ENCODE measurements around the gene EPB41L2. TPM values are rescaled to one million over a fixed set of nuclear protein-coding genes. Genes with fewer than 3 reads are reported as not detected.

EPB41L2 gene
- total RNA-seq, 1 experiment from 2014 or later, result 22.5 TPM

GRCh38 chr6:131045139-131045538 lies 17.9 kb downstream of the EPB41L2 start:
- Mint-ChIP-seq H3K36me3 (ENCODE audit: insufficient read depth, unreplicated experiment) (no peaks in the 10 kb centered on the region), H3K4me1 (ENCODE audit: insufficient read depth, unreplicated experiment) (peaks cover 10% of the 10 kb centered on the region), H3K27me3 (ENCODE audit: insufficient read depth, unreplicated experiment) (no peaks in the 10 kb centered on the region), H3K9me3 (ENCODE audit: unreplicated experiment) (no peaks in the 10 kb centered on the region), H3K4me3 (ENCODE audit: unreplicated experiment) (no peak overlapping the region), H3K27ac (ENCODE audit: low read depth, unreplicated experiment) (no peak overlapping the region)
- BruUV-seq (replicated peaks), result no TSS peak
- intact Hi-C loops (cut with micrococcal nuclease), result no loop called here
- POLR2A ChIA-PET, result no interaction called here
- TF ChIP-seq CTCF (IDR thresholded peaks at IDR 0.05; ENCODE audit: unreplicated experiment), result no peak
- CTCF ChIA-PET, result interaction anchor here (0.6 kb wide), 1 partner anchor 1470 kb away, joined by 3 read pairs; no protein-coding TSS in a partner anchor
- DNase-seq (ENCODE audit: unreplicated experiment), result no peak

- CTCF ChIA-PET, result no interaction called here
- peaks cover 9% of the 10 kb centered on the region for H3K4me1 Mint-ChIP-seq (ENCODE audit: insufficient read depth, unreplicated experiment)
- no peaks in the 10 kb centered on the region for H3K36me3 Mint-ChIP-seq (ENCODE audit: insufficient read depth, unreplicated experiment)
- no peak overlapping the region for H3K27ac Mint-ChIP-seq (ENCODE audit: low read depth, unreplicated experiment)
- H3K27me3 Mint-ChIP-seq (ENCODE audit: insufficient read depth, unreplicated experiment), result no peaks in the 10 kb centered on the region
- no TSS peak for BruUV-seq (replicated peaks)
- H3K9me3 Mint-ChIP-seq (ENCODE audit: unreplicated experiment), result no peaks in the 10 kb centered on the region
- H3K4me3 Mint-ChIP-seq (ENCODE audit: unreplicated experiment), result no peak overlapping the region
- POLR2A ChIA-PET, result no interaction called here
- no peak for TF ChIP-seq CTCF (IDR thresholded peaks at IDR 0.05; ENCODE audit: unreplicated experiment)
- DNase-seq (ENCODE audit: unreplicated experiment), result no peak
- intact Hi-C loops (cut with micrococcal nuclease), result no loop called here
Measured at GRCh38 chr6:131043902-131044447, 19.1 kb downstream of the EPB41L2 start.

- intact Hi-C loops (cut with micrococcal nuclease), result no loop called here
- no peak overlapping the region for H3K27ac Mint-ChIP-seq (ENCODE audit: low read depth, unreplicated experiment)
- POLR2A ChIA-PET, result interaction anchor here (0.6 kb wide), 1 partner anchor 254 kb away, joined by 3 read pairs; no protein-coding TSS in a partner anchor
Measured at GRCh38 chr6:131042664-131043063, 20.4 kb downstream of the EPB41L2 start.

GRCh38 chr6:131041814-131042213 lies 21.2 kb downstream of the EPB41L2 start:
- H3K4me1 Mint-ChIP-seq (ENCODE audit: insufficient read depth, unreplicated experiment), result peaks cover 9% of the 10 kb centered on the region
- H3K4me3 Mint-ChIP-seq (ENCODE audit: unreplicated experiment), result no peak overlapping the region
- no peaks in the 10 kb centered on the region for H3K36me3 Mint-ChIP-seq (ENCODE audit: insufficient read depth, unreplicated experiment)
- H3K9me3 Mint-ChIP-seq (ENCODE audit: unreplicated experiment), result no peaks in the 10 kb centered on the region
- no TSS peak for BruUV-seq (replicated peaks)
- H3K27ac Mint-ChIP-seq (ENCODE audit: low read depth, unreplicated experiment), result no peak overlapping the region
- no peaks in the 10 kb centered on the region for H3K27me3 Mint-ChIP-seq (ENCODE audit: insufficient read depth, unreplicated experiment)
- DNase-seq (ENCODE audit: unreplicated experiment), result no peak
- intact Hi-C loops (cut with micrococcal nuclease), result no loop called here
- ChIA-PET POLR2A (no interaction called here), CTCF (no interaction called here)
- no peak for TF ChIP-seq CTCF (IDR thresholded peaks at IDR 0.05; ENCODE audit: unreplicated experiment)

More at GRCh38 chr6:131042664-131043063, 20.4 kb downstream of the EPB41L2 start:
- no peak for DNase-seq (ENCODE audit: unreplicated experiment)
- no TSS peak for BruUV-seq (replicated peaks)
- peaks cover 9% of the 10 kb centered on the region for H3K4me1 Mint-ChIP-seq (ENCODE audit: insufficient read depth, unreplicated experiment)
- H3K9me3 Mint-ChIP-seq (ENCODE audit: unreplicated experiment), result no peaks in the 10 kb centered on the region
- CTCF ChIA-PET, result interaction anchor here (0.6 kb wide), 1 partner anchor 441 kb away, joined by 3 read pairs; no protein-coding TSS in a partner anchor
- TF ChIP-seq CTCF (IDR thresholded peaks at IDR 0.05; ENCODE audit: unreplicated experiment), result no peak
- no peaks in the 10 kb centered on the region for H3K27me3 Mint-ChIP-seq (ENCODE audit: insufficient read depth, unreplicated experiment)
- H3K36me3 Mint-ChIP-seq (ENCODE audit: insufficient read depth, unreplicated experiment), result no peaks in the 10 kb centered on the region
- H3K4me3 Mint-ChIP-seq (ENCODE audit: unreplicated experiment), result no peak overlapping the region
